HepG2 (cell line): ENCODE results near the gene RREB1. TPM values are rescaled to one million over a fixed set of nuclear protein-coding genes. Genes with fewer than 3 reads are reported as not detected.

Experiments used
- ARNT2 ChIP-seq: sonication (generic); formaldehyde crosslinking; IDR thresholded peaks from 2 replicates; pipeline ENCODE4 v1.8.0; 2022; ENCODE audit warnings: mild to moderate bottlenecking, low read depth, missing genetic modification reagents, moderate library complexity
- ELF1 ChIP-seq: sonication (generic); formaldehyde crosslinking; IDR thresholded peaks from 2 replicates; pipeline ENCODE4 v1.4.0; 2020; ENCODE audit warnings: missing genetic modification reagents
- FOXA1 ChIP-seq, 2 experiments: fragments of 450-650 bp in 1 of 2; sonication (generic) in 1 of 2; formaldehyde crosslinking in 1 of 2; IDR thresholded peaks; 2 replicates each; pipeline versions ENCODE4 v1.4.0 to v1.6.1; 2016 to 2020; ENCODE audit warnings: missing genetic modification reagents in 1 of 2
- FOXP1 ChIP-seq, 2 experiments: fragments of 450-650 bp in 1 of 2; IDR thresholded peaks; 2 replicates each; pipeline ENCODE4 v1.6.1; 2017 to 2018; ENCODE audit warnings: antibody characterized with exemption in 1 of 2
- HDAC1 ChIP-seq: sonication (generic); formaldehyde crosslinking; IDR thresholded peaks from 2 replicates; pipeline ENCODE4 v1.5.1; 2020; ENCODE audit warnings: mild to moderate bottlenecking, missing genetic modification reagents
- MEF2D ChIP-seq: sonication (generic); formaldehyde crosslinking; IDR thresholded peaks from 2 replicates; pipeline ENCODE4 v1.5.1; 2020; ENCODE audit warnings: mild to moderate bottlenecking, missing genetic modification reagents
- RERE ChIP-seq: IDR thresholded peaks from 2 replicates; pipeline ENCODE4 v1.6.1; 2016; ENCODE audit warnings: low read depth, missing genetic modification reagents, missing compliant biosample characterization
- REST ChIP-seq, 2 experiments: IDR thresholded peaks; 2 replicates each; pipeline ENCODE4 v1.6.1; 2011 to 2012; ENCODE audit warnings: low read length in 2 of 2, borderline replicate concordance in 1 of 2, low read depth in 1 of 2, mild to moderate bottlenecking in 1 of 2, moderate library complexity in 1 of 2
- SNRNP70 ChIP-seq: fragments of 200-400 bp; formaldehyde crosslinking; IDR thresholded peaks from 2 replicates; pipeline ENCODE4 v1.6.1; 2017; ENCODE audit warnings: mild to moderate bottlenecking, low read depth, low read length, moderate library complexity
- SP1 ChIP-seq, 2 experiments: fragments of 450-650 bp in 1 of 2; sonication (generic) in 1 of 2; formaldehyde crosslinking in 1 of 2; IDR thresholded peaks; 2 replicates each; pipeline versions ENCODE4 v1.4.0 to v1.6.1; 2016 to 2020; ENCODE audit warnings: missing genetic modification reagents in 1 of 2
- TERF1 ChIP-seq: sonication (generic); formaldehyde crosslinking; IDR thresholded peaks from 2 replicates; pipeline ENCODE4 v1.8.0; 2022; ENCODE audit warnings: mild to moderate bottlenecking, missing genetic modification reagents, moderate library complexity
- THAP8 ChIP-seq: sonication (generic); formaldehyde crosslinking; IDR thresholded peaks from 2 replicates; pipeline ENCODE4 v1.5.1; 2020; ENCODE audit warnings: missing genetic modification reagents, mild to moderate bottlenecking, borderline replicate concordance
- XRCC5 ChIP-seq: fragments of 200-400 bp; formaldehyde crosslinking; optimal IDR thresholded peaks from 2 replicates; pipeline ENCODE3; 2017; ENCODE audit warnings: mild to moderate bottlenecking, low read length
- ZBTB3 ChIP-seq: sonication (generic); formaldehyde crosslinking; IDR thresholded peaks from 2 replicates; pipeline ENCODE4 v1.4.0; 2020; ENCODE audit warnings: low read depth, mild to moderate bottlenecking, moderate library complexity, missing genetic modification reagents, borderline replicate concordance
- ZNF263 ChIP-seq: sonication (generic); formaldehyde crosslinking; IDR thresholded peaks from 2 replicates; pipeline ENCODE4 v1.4.0; 2020; ENCODE audit warnings: missing genetic modification reagents
- ZNF7 ChIP-seq: IDR thresholded peaks from 2 replicates; pipeline ENCODE4 v1.6.1; 2016; ENCODE audit warnings: missing biosample characterization, missing genetic modification reagents
- ZNF768 ChIP-seq: sonication (generic); formaldehyde crosslinking; IDR thresholded peaks from 2 replicates; pipeline ENCODE4 v1.4.0; 2020; ENCODE audit warnings: missing genetic modification reagents
- polyA plus RNA-seq, 8 experiments: library from polyadenylated mRNA; depleted of rRNA in 3 of 8; stranded (reverse) in 7 of 8; unstranded in 1 of 8; fragments of >200 nt; fragmentation: Illumina TruSeq in 4 of 8; extraction: Trizol in 4 of 8; gene quantifications; 2 replicates each; pipeline versions ENCODE4 v1.2.1 to v1.2.3, GENCODE V29; 2011 to 2016; ENCODE audit warnings: low read depth in 4 of 8, missing spikeins in 1 of 8, mixed read lengths in 1 of 8; ENCODE audit not compliant: insufficient read depth in 1 of 8
- total RNA-seq, 5 experiments: library from RNA; depleted of rRNA; stranded (reverse); fragments of >200 nt; fragmentation: Illumina TruSeq; extraction: Trizol; gene quantifications; 2 replicates each; pipeline ENCODE4 v1.2.3, GENCODE V29; 2016; ENCODE audit warnings: low read depth in 1 of 5

The RREB1 gene
- total and polyA plus RNA-seq, 2 of the 13 experiments (the other 11 are each of a cell fraction or from before 2014, with no cell fraction given): 6.1 to 23.2 TPM

GRCh38 chr6:7236306-7237209 lies 128.8 kb downstream of the RREB1 start (continued):
- TF ChIP-seq REST (IDR thresholded peaks at IDR 0.05; ENCODE audit: borderline replicate concordance in 1 of 2, low read depth in 1 of 2, low read length in 2 of 2): no peak
- TF ChIP-seq ZNF263 (CRISPR knock-in tag): 0 out of 2 replicates have a peak, but pooled peaks have one; percentile 12
- TF ChIP-seq ZBTB3 (CRISPR knock-in tag): no peak
- TF ChIP-seq XRCC5: peak; percentile 31
- no peak for TF ChIP-seq ZNF768
- TF ChIP-seq ZNF7 (CRISPR knock-in tag): peak; percentile 87
- TF ChIP-seq FOXA1 (IDR thresholded peaks at IDR 0.05): 0 out of 2 replicates have a peak, but pooled peaks have one; percentile 15
- 0 out of 2 replicates have a peak, but pooled peaks have one; percentile 15 for TF ChIP-seq FOXA1 (CRISPR knock-in tag; IDR thresholded peaks at IDR 0.05)
- no peak for TF ChIP-seq FOXP1 (IDR thresholded peaks at IDR 0.05)
- TF ChIP-seq FOXP1 (CRISPR knock-in tag; IDR thresholded peaks at IDR 0.05): peak; percentile 57; the same call in 1 of the 2 replicates
- no peak for TF ChIP-seq ARNT2 (CRISPR knock-in tag)
- 0 out of 2 replicates have a peak, but pooled peaks have one; percentile 13 for TF ChIP-seq HDAC1 (CRISPR knock-in tag)
- TF ChIP-seq SNRNP70: no peak
- no peak for TF ChIP-seq TERF1 (CRISPR knock-in tag)
- TF ChIP-seq THAP8 (CRISPR knock-in tag): no peak
- TF ChIP-seq RERE (CRISPR knock-in tag): no peak
- TF ChIP-seq SP1 (IDR thresholded peaks at IDR 0.05): no peak
- TF ChIP-seq SP1 (CRISPR knock-in tag; IDR thresholded peaks at IDR 0.05): no peak
- TF ChIP-seq MEF2D: no peak
- no peak for TF ChIP-seq ELF1 (CRISPR knock-in tag)
